GM23338 (cell line): Measurements from ENCODE around the gene ATAD5.

ENCODE experiments used
- CREB1 ChIP-seq: fragments of 250-450 bp; sonication (Bioruptor Pico); IDR thresholded peaks from 2 replicates; pipeline ENCODE4 v1.5.0; 2020; ENCODE audit warnings: low read depth, mild to moderate bottlenecking, moderate library complexity
- ETS1 ChIP-seq: IDR thresholded peaks from 2 replicates; pipeline ENCODE4 v1.6.1; 2016; ENCODE audit warnings: antibody characterized with exemption
- EZH2 ChIP-seq: fragments of 200-600 bp; sonication (generic); IDR thresholded peaks from one replicate; pipeline ENCODE4 v1.8.0; 2017; ENCODE audit warnings: antibody characterized with exemption, mild to moderate bottlenecking, low read depth; ENCODE audit not compliant: unreplicated experiment
- NANOG ChIP-seq: IDR thresholded peaks from 2 replicates; pipeline ENCODE4 v1.6.1; 2016; ENCODE audit warnings: antibody characterized with exemption, borderline replicate concordance
- POLR2AphosphoS5 ChIP-seq: IDR thresholded peaks from 2 replicates; pipeline ENCODE4 v1.6.1; 2016; ENCODE audit warnings: antibody characterized with exemption, low read depth
- REST ChIP-seq: IDR thresholded peaks from one replicate; pipeline ENCODE4 v1.6.1; 2018; ENCODE audit warnings: antibody characterized with exemption; ENCODE audit not compliant: unreplicated experiment
- TF ChIP-seq, protein P1 (sequence below), 2 experiments: fragments of 200-600 bp in 1 of 2; sonication (generic) in 1 of 2; conservative IDR thresholded peaks; 2 replicates each; pipeline versions ENCODE4 v1.5.1 to v1.6.1; 2016 to 2017; ENCODE audit warnings: antibody characterized with exemption in 2 of 2, low read depth in 2 of 2, mild to moderate bottlenecking in 2 of 2, moderate library complexity in 1 of 2

GRCh38 chr17:30838202-30838807 is 6.5 kb downstream of the ATAD5 start:
- TF ChIP-seq CREB1 (CRISPR knock-in tag) (no peak), EZH2 (no peak), POLR2AphosphoS5 (no peak), ETS1 (no peak), REST (no peak), NANOG (no peak)
- TF ChIP-seq, protein P1, sequence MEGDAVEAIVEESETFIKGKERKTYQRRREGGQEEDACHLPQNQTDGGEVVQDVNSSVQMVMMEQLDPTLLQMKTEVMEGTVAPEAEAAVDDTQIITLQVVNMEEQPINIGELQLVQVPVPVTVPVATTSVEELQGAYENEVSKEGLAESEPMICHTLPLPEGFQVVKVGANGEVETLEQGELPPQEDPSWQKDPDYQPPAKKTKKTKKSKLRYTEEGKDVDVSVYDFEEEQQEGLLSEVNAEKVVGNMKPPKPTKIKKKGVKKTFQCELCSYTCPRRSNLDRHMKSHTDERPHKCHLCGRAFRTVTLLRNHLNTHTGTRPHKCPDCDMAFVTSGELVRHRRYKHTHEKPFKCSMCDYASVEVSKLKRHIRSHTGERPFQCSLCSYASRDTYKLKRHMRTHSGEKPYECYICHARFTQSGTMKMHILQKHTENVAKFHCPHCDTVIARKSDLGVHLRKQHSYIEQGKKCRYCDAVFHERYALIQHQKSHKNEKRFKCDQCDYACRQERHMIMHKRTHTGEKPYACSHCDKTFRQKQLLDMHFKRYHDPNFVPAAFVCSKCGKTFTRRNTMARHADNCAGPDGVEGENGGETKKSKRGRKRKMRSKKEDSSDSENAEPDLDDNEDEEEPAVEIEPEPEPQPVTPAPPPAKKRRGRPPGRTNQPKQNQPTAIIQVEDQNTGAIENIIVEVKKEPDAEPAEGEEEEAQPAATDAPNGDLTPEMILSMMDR (conservative IDR thresholded peaks at IDR 0.05; ENCODE audit: low read depth in 2 of 2): no peak
